NCI-H1092 treated with DMSO at 0.1 percent for 48 hours (cell line): ENCODE results near the gene CCNL2.
A peak's percentile ranks its signal among the peaks of the same experiment; 100 is the strongest.
"Not testable (repeated sequence)": the region's sequence is repeated elsewhere in the genome, so short reads cannot be mapped to it uniquely, and the experiment has no call there.

ENCODE experiments used
- DNase-seq: peaks from one replicate; lab custom pipeline; 2025; lab: John Stamatoyannopoulos, UW

Gene CCNL2

GRCh38 chr1:1399187-1399871, at the start of gene CCNL2:
Gene CCNL2, minus strand, starts transcription at chr1:1399335. Its CDS starts 29 bp downstream, at chr1:1399306.
- DNase-seq: peak; percentile 89

- DNase-seq: not testable (repeated sequence)
These were observed 47.5 kb upstream of the CCNL2 start for GRCh38 chr1:1446631-1447030.

GRCh38 chr1:1442069-1442770, 43.1 kb upstream of the CCNL2 start:
- DNase-seq: no peak

GRCh38 chr1:1441002-1441888, 42.1 kb upstream of the CCNL2 start:
- DNase-seq: no peak

- DNase-seq: no peak
These were observed 41.3 kb upstream of the CCNL2 start for GRCh38 chr1:1440262-1441001.

- no peak for DNase-seq
These were observed 40.6 kb upstream of the CCNL2 start for GRCh38 chr1:1439546-1440261.

- no peak for DNase-seq
These were observed 39.6 kb upstream of the CCNL2 start for GRCh38 chr1:1438531-1439381.

GRCh38 chr1:1437904-1438376, 38.8 kb upstream of the CCNL2 start:
- DNase-seq: no peak

- no peak for DNase-seq
These were observed 38.1 kb upstream of the CCNL2 start for GRCh38 chr1:1437033-1437903.

- DNase-seq: no peak
These were observed 37.5 kb upstream of the CCNL2 start for GRCh38 chr1:1436630-1437032.

GRCh38 chr1:1435911-1436629, 36.9 kb upstream of the CCNL2 start:
- no peak for DNase-seq

GRCh38 chr1:1435106-1435903, 36.2 kb upstream of the CCNL2 start, which contains the start of gene VWA1:
Gene VWA1, plus strand, starts transcription at chr1:1435690. Its CDS starts 59 bp downstream, at chr1:1435749.
- no peak for DNase-seq

GRCh38 chr1:1434824-1435105, 35.6 kb upstream of the CCNL2 start:
- no peak for DNase-seq

- no peak for DNase-seq
These were observed 35.1 kb upstream of the CCNL2 start for GRCh38 chr1:1434131-1434823.

GRCh38 chr1:1433804-1434130, 34.6 kb upstream of the CCNL2 start:
- no peak for DNase-seq

- no peak for DNase-seq
These were observed 34.0 kb upstream of the CCNL2 start for GRCh38 chr1:1432951-1433803.
